Measurements from ENCODE around the gene ANKDD1A. TPM values are rescaled to one million over a fixed set of nuclear protein-coding genes. Genes with fewer than 3 reads are reported as not detected.

Gene ANKDD1A
- total and polyA plus RNA-seq, 2 experiments from 2014 or later, result 3.6 to 6.1 TPM

GRCh38 chr15:64864068-64864467 is 47.6 kb upstream of the ANKDD1A start:
- no peak overlapping the region for H3K4me3 ChIP-seq
- H3K4me1 ChIP-seq (ENCODE audit: insufficient read depth), result no peaks in the 10 kb centered on the region
- H3K27me3 ChIP-seq, result no peaks in the 10 kb centered on the region
- no peaks in the 10 kb centered on the region for H3K9me2 ChIP-seq (replicated peaks; ENCODE audit: insufficient read depth)
- H3K27ac ChIP-seq, result no peak overlapping the region
- no peak overlapping the region for H2AFZ ChIP-seq
- H3K79me2 ChIP-seq, result peaks cover 2% of the 10 kb centered on the region
- no peaks in the 10 kb centered on the region for H3K9me3 ChIP-seq (ENCODE audit: low read depth)
- TF ChIP-seq EZH2phosphoT487 (IDR thresholded peaks at IDR 0.05; ENCODE audit: low read depth, severe bottlenecking, unreplicated experiment) (no peak), CTCF (IDR thresholded peaks at IDR 0.05; ENCODE audit: poor library complexity) (no peak), EZH2 (IDR thresholded peaks at IDR 0.05; ENCODE audit: borderline replicate concordance) (no peak)
- DNase-seq (ENCODE audit: low spot score), result no peak
- WGBS (ENCODE audit: low lambda C conversion rate, missing lambda C conversion rate), result 87% methylated on average over 1 of the region's 1 CpG
- H3K36me3 ChIP-seq (replicated peaks; ENCODE audit: insufficient read depth, low read depth), result no peaks in the 10 kb centered on the region
- H3K4me2 ChIP-seq, result no peak overlapping the region
- no peaks in the 10 kb centered on the region for H4K20me1 ChIP-seq (ENCODE audit: insufficient read depth, poor library complexity, severe bottlenecking)

GRCh38 chr15:64865126-64865997 is 46.3 kb upstream of the ANKDD1A start:
- H4K20me1 ChIP-seq (ENCODE audit: insufficient read depth, poor library complexity, severe bottlenecking), result no peaks in the 10 kb centered on the region
- DNase-seq (ENCODE audit: low spot score), result no peak
- H3K4me2 ChIP-seq, result no peak overlapping the region
- H2AFZ ChIP-seq, result no peak overlapping the region
- H3K9me2 ChIP-seq (replicated peaks; ENCODE audit: insufficient read depth), result no peaks in the 10 kb centered on the region
- 98% methylated on average over 12 of the region's 12 CpGs for WGBS (ENCODE audit: low lambda C conversion rate, missing lambda C conversion rate)
- no peaks in the 10 kb centered on the region for H3K27me3 ChIP-seq
- H3K27ac ChIP-seq, result no peak overlapping the region
- H3K4me3 ChIP-seq, result no peak overlapping the region
- TF ChIP-seq CTCF (IDR thresholded peaks at IDR 0.05; ENCODE audit: poor library complexity), result no peak
- TF ChIP-seq EZH2 (IDR thresholded peaks at IDR 0.05; ENCODE audit: borderline replicate concordance), result no peak
- TF ChIP-seq EZH2phosphoT487 (IDR thresholded peaks at IDR 0.05; ENCODE audit: low read depth, severe bottlenecking, unreplicated experiment), result no peak
- H3K79me2 ChIP-seq, result no peaks in the 10 kb centered on the region
- H3K9me3 ChIP-seq (ENCODE audit: low read depth), result no peaks in the 10 kb centered on the region
- no peaks in the 10 kb centered on the region for H3K36me3 ChIP-seq (replicated peaks; ENCODE audit: insufficient read depth, low read depth)
- H3K4me1 ChIP-seq (ENCODE audit: insufficient read depth), result no peaks in the 10 kb centered on the region

- 66% methylated on average over 6 of the region's 6 CpGs for WGBS (ENCODE audit: low lambda C conversion rate, missing lambda C conversion rate)
- H3K9me3 ChIP-seq (ENCODE audit: low read depth), result no peaks in the 10 kb centered on the region
- no peaks in the 10 kb centered on the region for H3K4me1 ChIP-seq (ENCODE audit: insufficient read depth)
- TF ChIP-seq CTCF (IDR thresholded peaks at IDR 0.05; ENCODE audit: poor library complexity), result no peak
- TF ChIP-seq EZH2 (IDR thresholded peaks at IDR 0.05; ENCODE audit: borderline replicate concordance), result no peak
- no peaks in the 10 kb centered on the region for H4K20me1 ChIP-seq (ENCODE audit: insufficient read depth, poor library complexity, severe bottlenecking)
- H3K27ac ChIP-seq, result no peak overlapping the region
- no peaks in the 10 kb centered on the region for H3K79me2 ChIP-seq
- no peaks in the 10 kb centered on the region for H3K9me2 ChIP-seq (replicated peaks; ENCODE audit: insufficient read depth)
- no peaks in the 10 kb centered on the region for H3K36me3 ChIP-seq (replicated peaks; ENCODE audit: insufficient read depth, low read depth)
- no peaks in the 10 kb centered on the region for H3K27me3 ChIP-seq
- H2AFZ ChIP-seq, result no peak overlapping the region
- H3K4me3 ChIP-seq, result no peak overlapping the region
- DNase-seq (ENCODE audit: low spot score), result no peak
- no peak overlapping the region for H3K4me2 ChIP-seq
Measured at GRCh38 chr15:64865998-64866520, 45.6 kb upstream of the ANKDD1A start.

Data from hepatocyte (in vitro differentiated cells).